GM13977 (cell line): ENCODE data around the gene SETD4.

Source experiments
- DNase-seq: peaks from one replicate; pipeline ENCODE4 v3.0.0; 2012; ENCODE audit warnings: low spot score
- in situ Hi-C: fragments of 300-500 bp; cut with MboI; formaldehyde crosslinking; loops from one replicate; pipeline ENCODE4 v1.12.0; 2022; ENCODE audit warnings: low sequenced_read_pairs, low pct_unique_long_range_greater_than_20kb, mixed read lengths, inconsistent platforms; ENCODE audit not compliant: unreplicated experiment
- TF ChIP-seq, protein P1 (sequence below): IDR thresholded peaks from 2 replicates; pipeline ENCODE4 v1.5.1; 2012; ENCODE audit warnings: mild to moderate bottlenecking, control low read depth; ENCODE audit not compliant: insufficient read depth; ENCODE audit errors: extremely low read depth, missing control alignments

Gene SETD4

DNA sequence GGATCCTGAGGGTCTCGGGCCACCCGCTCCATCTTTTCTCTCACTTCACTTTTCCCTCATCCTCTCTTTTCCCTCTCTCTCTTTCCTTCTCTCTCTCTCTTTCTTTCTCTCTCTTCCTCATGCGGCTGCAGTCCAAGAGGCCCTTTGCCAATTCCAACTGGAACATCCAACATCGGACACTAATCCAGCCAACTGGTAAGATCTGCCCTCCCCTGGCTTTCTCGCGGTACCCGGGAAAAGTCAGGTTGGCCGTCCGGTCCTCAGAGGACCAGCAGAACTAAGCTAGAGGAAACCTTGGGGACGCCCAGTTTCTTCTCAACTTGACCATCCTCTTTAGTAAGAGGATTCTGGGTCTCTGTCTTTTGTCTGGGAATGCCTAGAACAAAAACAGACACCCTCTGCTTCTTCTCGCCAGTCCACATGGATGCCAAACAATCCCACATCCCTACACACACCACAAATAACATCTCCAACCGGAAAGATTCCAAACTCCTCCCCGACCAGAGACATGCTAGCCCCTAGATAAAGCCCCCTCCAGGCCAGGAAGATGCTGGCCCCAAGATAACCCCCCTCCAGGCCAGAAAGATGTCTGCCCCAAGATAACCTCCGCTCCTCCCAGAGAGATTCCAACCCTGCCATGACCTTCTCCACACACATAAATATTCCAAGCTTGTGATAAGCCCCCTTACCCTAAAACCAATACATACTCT lies 3.2 kb upstream of the SETD4 start:
- TF ChIP-seq, protein P1, sequence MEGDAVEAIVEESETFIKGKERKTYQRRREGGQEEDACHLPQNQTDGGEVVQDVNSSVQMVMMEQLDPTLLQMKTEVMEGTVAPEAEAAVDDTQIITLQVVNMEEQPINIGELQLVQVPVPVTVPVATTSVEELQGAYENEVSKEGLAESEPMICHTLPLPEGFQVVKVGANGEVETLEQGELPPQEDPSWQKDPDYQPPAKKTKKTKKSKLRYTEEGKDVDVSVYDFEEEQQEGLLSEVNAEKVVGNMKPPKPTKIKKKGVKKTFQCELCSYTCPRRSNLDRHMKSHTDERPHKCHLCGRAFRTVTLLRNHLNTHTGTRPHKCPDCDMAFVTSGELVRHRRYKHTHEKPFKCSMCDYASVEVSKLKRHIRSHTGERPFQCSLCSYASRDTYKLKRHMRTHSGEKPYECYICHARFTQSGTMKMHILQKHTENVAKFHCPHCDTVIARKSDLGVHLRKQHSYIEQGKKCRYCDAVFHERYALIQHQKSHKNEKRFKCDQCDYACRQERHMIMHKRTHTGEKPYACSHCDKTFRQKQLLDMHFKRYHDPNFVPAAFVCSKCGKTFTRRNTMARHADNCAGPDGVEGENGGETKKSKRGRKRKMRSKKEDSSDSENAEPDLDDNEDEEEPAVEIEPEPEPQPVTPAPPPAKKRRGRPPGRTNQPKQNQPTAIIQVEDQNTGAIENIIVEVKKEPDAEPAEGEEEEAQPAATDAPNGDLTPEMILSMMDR, result no peak
- in situ Hi-C loops, result no loop called here
- no peak for DNase-seq

DNA sequence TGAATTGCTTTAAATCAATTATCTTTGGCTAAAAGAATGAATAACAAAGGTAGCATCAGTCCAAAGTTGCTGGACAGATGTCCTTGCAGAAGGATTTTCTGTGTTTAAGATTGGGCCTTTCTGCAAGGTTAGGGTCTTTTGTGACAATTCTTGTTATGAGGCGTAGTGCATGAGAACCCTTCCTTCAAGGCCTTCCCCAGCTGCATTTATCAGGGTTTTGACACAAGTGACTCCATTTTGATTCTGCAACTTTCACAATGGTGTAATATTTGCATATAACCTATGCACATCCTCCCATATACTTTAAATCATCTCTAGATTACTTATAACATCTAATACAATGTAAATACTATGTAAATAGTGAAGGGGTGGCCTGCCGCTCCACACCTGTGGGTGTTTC lies 1.1 kb upstream of the SETD4 start:
- TF ChIP-seq, protein P1, result no peak
- DNase-seq, result no peak
- in situ Hi-C loops, result no loop called here

DNA sequence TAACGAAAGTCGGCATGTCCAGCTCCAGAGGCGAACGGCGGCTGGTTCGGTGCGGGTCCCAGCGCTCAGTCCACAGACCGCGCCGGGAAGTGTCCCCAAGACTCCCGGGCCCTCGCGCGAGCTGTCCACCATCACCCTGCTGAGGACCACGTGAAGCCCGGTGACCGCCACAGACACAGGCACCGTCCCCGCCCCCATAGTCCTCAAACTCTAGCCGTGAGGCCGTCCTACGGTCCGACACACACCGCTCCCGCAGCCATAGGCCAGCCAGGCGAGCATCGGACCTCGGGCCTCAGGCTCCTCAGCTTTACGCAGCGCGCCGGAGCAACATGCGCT lies 535 bp downstream of the SETD4 start:
- no peak for DNase-seq
- TF ChIP-seq, protein P1, result no peak
- in situ Hi-C loops, result no loop called here

DNA sequence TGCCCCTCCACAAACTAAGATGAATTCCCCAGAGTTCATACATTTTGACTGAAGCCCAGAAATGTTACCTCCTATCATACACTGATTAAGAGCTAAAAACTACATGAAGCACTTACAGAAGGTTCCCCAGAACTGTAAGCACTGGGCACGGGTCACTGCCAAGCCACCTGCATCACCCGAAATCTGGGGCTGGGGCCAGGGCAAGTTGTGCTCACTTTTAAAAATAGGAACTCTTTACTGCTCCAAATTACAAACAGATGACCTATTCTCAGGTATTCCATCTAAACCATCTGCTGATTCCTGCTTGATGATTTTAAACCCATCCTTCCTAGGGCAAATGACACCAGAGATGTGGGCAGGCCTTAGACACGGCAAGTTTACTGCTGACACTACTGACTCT lies 4.8 kb downstream of the SETD4 start:
- in situ Hi-C loops, result no loop called here
- TF ChIP-seq, protein P1, result no peak
- DNase-seq, result no peak

DNA sequence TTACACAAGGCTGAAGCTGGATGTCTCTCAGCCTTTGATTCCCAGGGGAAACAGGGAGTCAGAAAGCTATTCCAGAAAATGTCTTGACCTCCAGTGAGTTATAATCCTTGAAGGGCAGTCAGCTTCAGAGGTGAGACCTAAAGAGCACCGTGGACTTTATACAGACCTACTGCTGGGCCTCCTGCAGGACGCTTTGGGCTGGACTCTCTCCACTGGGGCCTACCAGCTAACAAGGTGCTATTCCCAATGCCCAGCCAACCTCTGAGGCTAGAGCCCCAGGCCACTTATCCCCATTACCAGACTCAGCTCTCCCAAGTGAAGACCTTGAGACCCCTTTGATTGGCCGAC lies 6.6 kb downstream of the SETD4 start:
- DNase-seq, result no peak
- TF ChIP-seq, protein P1, result no peak
- in situ Hi-C loops, result no loop called here

DNA sequence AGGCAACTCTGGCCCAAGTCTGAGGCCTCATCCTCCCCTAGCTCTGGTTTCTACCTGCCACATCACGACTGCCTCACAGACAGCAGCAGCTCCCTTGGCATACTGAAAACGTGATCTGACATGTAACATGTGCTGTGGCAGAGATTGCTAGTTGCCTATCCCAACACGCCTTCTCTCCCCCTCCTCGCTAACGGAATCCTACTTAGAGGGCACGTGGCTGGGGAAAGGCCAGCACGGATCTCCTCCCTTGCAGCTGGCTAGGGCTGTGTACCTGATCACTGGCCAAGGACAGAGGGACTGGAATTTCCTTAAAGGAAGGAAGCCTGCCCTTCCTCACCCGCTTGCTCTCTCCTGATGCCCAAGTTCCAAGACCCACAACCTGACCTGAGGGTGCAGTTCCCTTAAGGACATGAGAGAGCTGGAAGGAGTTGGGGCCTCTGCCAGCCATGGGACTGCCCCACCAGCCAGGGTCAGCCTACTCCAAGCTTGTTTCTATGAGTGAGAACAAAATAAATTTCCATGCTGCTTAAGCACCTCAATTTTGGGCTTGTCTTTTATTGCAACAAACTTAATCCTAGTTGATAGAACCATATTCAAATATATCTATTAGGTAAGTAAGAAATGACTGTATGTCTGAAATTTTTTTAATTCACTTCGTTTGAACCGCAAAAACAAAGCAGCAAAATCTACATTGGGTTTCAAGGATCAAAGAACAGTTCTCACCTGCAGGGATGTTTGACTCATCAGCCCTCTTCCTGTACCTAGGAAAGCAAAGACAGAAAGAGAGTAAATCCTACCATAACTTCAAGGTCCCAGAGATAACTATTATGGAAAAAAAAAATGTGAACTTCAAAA lies 7.2 kb downstream of the SETD4 start:
- TF ChIP-seq, protein P1, result no peak
- in situ Hi-C loops, result no loop called here
- DNase-seq, result no peak
